Stomach smooth muscle (tissue), 2 donors: ENCODE data around the gene KRT72.

Experiments
- H3K27ac ChIP-seq: one replicate; pipeline ENCODE4 v1.7.0; 2013; ENCODE audit warnings: mild to moderate bottlenecking, low read length, inconsistent platforms
- H3K27me3 ChIP-seq, 2 donors: one replicate each; pipeline ENCODE4 v1.7.0; 2013; ENCODE audit warnings: low read length in 2 of 2; ENCODE audit not compliant: insufficient read depth in 2 of 2, control insufficient read depth in 1 of 2
- H3K36me3 ChIP-seq, 2 donors: one replicate each; pipeline ENCODE4 v1.7.0; 2013; ENCODE audit warnings: low read length in 2 of 2; ENCODE audit not compliant: control insufficient read depth in 2 of 2, insufficient read depth in 2 of 2
- H3K4me1 ChIP-seq: one replicate; pipeline ENCODE4 v1.7.0; 2013; ENCODE audit warnings: low read length; ENCODE audit not compliant: control insufficient read depth, insufficient read depth
- H3K4me3 ChIP-seq, 2 donors: one replicate each; pipeline ENCODE4 v1.7.0; 2013; ENCODE audit warnings: low read length in 2 of 2
- H3K9ac ChIP-seq, 2 donors: one replicate each; pipeline ENCODE4 v1.7.0; 2013; ENCODE audit warnings: low read length in 2 of 2, mild to moderate bottlenecking in 1 of 2
- H3K9me3 ChIP-seq, 2 donors: one replicate each; pipeline ENCODE4 v1.7.0; 2013; ENCODE audit warnings: low read length in 2 of 2; ENCODE audit not compliant: control insufficient read depth in 2 of 2
- donor health status: healthy.
- donor health status: Pancreatic carcinoma.

KRT72 gene

DNA sequence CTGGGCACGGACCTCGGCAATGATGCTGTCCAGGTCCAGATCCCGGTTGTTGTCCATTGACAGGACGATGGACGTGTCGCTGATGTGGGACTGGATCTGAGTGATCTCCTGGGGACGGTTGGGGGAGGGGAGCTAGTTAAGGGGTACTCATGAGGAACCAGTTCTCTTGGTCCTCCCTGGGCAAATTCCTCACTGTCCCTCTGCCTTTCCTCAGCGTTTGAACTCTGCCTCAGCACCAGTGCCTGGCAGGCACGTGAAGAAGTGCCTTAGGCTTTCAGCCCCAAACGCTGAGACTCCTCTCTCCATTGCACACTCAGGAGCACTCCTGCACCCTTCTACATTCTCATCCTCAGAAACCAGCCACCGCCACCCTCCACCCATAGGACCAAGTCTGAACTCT is 9.7 kb downstream of the KRT72 start:
- Histone ChIP-seq H3K9me3 (no peaks in the 10 kb centered on the region), H3K36me3 (no peaks in the 10 kb centered on the region), H3K27ac (no peak overlapping the region), H3K4me1 (no peaks in the 10 kb centered on the region), H3K27me3 (peaks cover 3 to 10% of the 10 kb centered on the region in 2 donors), H3K9ac (no peak overlapping the region), H3K4me3 (no peak overlapping the region)

DNA sequence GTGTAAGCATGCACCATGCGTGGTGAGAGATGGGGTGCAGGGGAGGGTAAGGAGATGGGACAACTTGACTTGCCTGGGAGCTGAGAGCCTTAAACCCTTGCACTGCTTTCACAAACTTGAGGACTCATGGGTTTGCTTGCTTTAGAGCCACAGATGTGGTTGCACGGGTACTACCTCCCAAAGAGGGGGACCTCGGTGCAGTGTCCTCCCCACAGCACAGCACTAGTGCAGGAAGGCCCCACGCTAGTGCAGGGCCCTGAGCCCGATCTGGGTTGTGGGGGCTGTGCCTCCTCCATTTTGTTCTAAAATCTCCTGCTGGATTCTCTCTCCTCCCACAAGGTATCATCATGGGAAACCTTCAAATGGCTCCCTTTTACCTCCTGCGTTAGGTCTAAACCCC is 11.2 kb downstream of the KRT72 start:
- Histone ChIP-seq H3K36me3 (no peaks in the 10 kb centered on the region), H3K27ac (no peak overlapping the region), H3K4me3 (no peak overlapping the region)

DNA sequence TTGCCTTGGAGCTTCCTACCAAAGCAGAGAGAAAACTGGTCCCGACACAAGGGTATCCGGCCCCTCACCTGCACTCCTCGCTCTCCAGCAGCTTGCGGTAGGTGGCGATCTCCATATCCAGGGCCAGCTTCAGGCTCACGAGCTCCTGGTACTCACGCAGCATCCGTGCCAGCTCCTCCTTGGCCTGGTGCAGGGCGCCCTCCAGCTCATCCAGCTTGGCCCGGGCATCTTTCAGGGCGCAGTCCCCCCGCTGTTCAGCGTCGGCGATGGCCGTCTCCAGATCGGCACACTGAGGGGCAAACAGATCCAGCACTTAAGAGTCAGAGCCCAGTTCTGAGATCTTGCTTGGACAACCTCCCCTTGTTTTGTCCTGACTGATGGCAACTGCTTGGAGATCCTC is 13.7 kb downstream of the KRT72 start:
- no peaks in the 10 kb centered on the region for H3K9me3 ChIP-seq
- H3K4me3 ChIP-seq, result no peak overlapping the region
- no peaks in the 10 kb centered on the region for H3K36me3 ChIP-seq
- H3K9ac ChIP-seq, result no peak overlapping the region
- H3K27ac ChIP-seq, result no peak overlapping the region
- no peaks in the 10 kb centered on the region for H3K4me1 ChIP-seq
- H3K27me3 ChIP-seq, result peaks cover 0 to 6% of the 10 kb centered on the region in 2 donors

More for the DNA sequence above, 11.2 kb downstream of the KRT72 start:
- H3K9ac ChIP-seq, result no peak overlapping the region
- peaks cover 3 to 10% of the 10 kb centered on the region in 2 donors for H3K27me3 ChIP-seq
- no peaks in the 10 kb centered on the region for H3K4me1 ChIP-seq
- H3K9me3 ChIP-seq, result no peaks in the 10 kb centered on the region

DNA sequence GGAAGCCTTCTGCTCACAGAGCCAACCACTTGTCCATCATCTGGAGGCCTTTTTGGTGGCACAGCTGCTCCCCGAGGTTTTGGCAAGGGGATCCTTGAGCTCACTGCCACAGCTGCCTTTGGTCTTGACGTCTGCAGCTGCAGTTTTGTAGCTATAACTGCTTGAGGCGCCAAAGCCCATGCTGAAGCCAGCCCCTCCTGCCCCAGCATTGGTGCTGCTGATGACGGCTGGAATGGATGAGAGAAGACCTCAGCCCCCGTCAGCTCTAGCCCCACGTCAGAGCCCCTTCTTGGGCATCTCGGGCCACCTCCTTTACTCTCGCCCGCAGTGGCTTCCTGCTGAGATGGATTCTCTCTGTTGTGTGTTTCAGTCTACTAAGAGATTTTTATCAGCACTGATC is 15.3 kb downstream of the KRT72 start:
- H3K27ac ChIP-seq, result no peak overlapping the region
- no peak overlapping the region for H3K4me3 ChIP-seq
- no peak overlapping the region for H3K9ac ChIP-seq
- no peaks in the 10 kb centered on the region for H3K4me1 ChIP-seq
- no peaks in the 10 kb centered on the region for H3K36me3 ChIP-seq
- H3K27me3 ChIP-seq, result peaks cover 0 to 3% of the 10 kb centered on the region in 2 donors
- H3K9me3 ChIP-seq, result no peaks in the 10 kb centered on the region

DNA sequence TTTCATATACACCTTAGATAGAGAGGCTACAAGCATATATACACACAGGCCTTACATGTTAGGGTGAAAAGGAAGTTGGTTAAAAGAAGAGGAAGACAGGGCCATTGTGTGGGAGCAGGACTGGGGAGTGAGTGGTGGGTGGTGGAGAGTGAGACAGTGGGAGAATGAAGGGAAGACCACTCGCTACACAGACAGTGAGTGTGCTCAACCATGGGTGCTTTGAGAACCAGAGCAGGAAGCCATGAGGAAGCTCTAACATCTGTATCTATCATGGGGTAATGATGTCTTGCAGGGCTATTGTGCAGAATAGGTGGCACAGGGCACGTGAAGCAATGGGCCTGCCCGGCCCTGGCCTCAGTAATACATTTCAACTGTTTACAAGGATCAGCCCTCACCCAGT is 16.2 kb downstream of the KRT72 start:
- H3K4me1 ChIP-seq, result no peaks in the 10 kb centered on the region
- H3K9me3 ChIP-seq, result no peaks in the 10 kb centered on the region
- H3K27me3 ChIP-seq, result no peaks in the 10 kb centered on the region
- no peak overlapping the region for H3K9ac ChIP-seq
- no peak overlapping the region for H3K4me3 ChIP-seq
- no peak overlapping the region for H3K27ac ChIP-seq
- H3K36me3 ChIP-seq, result no peaks in the 10 kb centered on the region

DNA sequence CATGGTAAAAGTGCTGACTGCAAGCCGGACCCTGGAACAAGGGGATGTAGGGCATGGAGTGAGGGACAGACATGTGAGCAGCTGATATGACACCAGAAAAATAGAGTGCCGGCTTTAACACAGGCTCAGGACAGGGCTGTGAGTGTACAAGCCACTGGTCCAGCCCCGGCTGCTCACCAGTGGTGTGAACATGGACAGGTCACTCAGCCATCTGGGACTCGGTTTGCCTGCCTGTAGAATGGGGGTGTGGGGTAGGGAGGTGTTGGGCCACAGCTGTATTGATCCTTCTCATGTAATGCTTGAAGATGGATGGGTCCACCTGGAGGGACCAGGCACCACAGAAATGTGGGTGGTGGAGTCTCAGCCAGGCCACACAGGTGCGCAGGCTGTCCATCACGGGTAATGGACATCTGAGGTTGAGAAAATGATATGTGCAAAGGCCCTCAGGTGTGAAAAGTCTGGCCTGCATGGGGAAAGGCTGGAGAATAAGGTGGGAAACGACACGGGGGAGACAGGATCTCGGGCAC is 17.0 kb downstream of the KRT72 start:
- Histone ChIP-seq H3K4me3 (no peak overlapping the region), H3K27ac (no peak overlapping the region)

DNA sequence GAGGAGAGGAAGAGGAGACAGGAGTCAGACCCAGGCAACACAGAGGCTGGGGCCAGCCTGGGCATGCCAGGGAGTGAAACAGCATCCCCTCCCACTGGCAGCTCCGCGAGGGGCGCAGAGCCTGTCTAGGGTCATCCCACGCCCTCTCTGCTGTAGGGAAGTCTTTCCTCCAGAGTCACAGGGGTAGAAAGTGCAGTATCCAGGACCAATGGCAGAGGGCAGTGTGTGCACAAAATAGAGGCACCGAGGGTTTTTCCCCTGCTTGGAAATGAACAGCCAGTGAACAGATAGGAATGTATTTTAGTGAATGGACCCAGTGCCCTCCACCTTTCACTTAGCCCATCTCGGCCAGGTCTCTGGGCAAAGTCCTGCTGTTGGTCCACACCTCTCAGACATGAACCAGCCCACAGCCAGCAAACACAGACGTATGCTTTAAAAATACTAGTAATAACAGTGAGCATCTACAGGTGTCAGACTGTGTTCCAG is 18.2 kb downstream of the KRT72 start:
- no peaks in the 10 kb centered on the region for H3K27me3 ChIP-seq
- no peak overlapping the region for H3K4me3 ChIP-seq
- no peak overlapping the region for H3K27ac ChIP-seq
- H3K36me3 ChIP-seq, result no peaks in the 10 kb centered on the region
- no peaks in the 10 kb centered on the region for H3K4me1 ChIP-seq
- H3K9me3 ChIP-seq, result no peaks in the 10 kb centered on the region
- H3K9ac ChIP-seq, result no peak overlapping the region

More for the DNA sequence above, 17.0 kb downstream of the KRT72 start:
- Histone ChIP-seq H3K4me1 (no peaks in the 10 kb centered on the region), H3K36me3 (no peaks in the 10 kb centered on the region), H3K27me3 (no peaks in the 10 kb centered on the region), H3K9ac (no peak overlapping the region), H3K9me3 (no peaks in the 10 kb centered on the region)

DNA sequence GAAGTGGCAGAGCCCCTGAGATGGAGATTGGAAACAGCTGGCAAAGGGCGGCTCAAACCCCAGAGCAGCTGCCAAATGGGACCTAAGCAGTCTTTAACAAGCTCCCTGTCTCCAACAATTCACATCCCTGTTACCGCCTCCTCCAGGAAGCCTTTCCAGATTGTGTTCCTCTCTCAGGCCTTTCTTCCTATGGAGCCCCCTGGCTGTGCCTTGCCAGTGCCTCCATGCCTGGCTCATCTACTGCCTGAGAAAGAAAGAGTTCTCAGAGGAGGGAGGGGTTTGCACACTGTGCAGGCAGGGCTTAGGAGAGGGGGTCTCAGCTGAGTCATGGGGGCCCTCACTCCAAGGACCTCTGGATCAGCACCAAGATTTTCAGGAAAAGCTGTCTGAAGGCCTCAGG is 18.8 kb downstream of the KRT72 start:
- H3K4me3 ChIP-seq, result no peak overlapping the region
- no peaks in the 10 kb centered on the region for H3K36me3 ChIP-seq
- H3K27ac ChIP-seq, result no peak overlapping the region
- H3K27me3 ChIP-seq, result no peaks in the 10 kb centered on the region
- no peaks in the 10 kb centered on the region for H3K4me1 ChIP-seq
- H3K9ac ChIP-seq, result no peak overlapping the region
- H3K9me3 ChIP-seq, result no peaks in the 10 kb centered on the region

DNA sequence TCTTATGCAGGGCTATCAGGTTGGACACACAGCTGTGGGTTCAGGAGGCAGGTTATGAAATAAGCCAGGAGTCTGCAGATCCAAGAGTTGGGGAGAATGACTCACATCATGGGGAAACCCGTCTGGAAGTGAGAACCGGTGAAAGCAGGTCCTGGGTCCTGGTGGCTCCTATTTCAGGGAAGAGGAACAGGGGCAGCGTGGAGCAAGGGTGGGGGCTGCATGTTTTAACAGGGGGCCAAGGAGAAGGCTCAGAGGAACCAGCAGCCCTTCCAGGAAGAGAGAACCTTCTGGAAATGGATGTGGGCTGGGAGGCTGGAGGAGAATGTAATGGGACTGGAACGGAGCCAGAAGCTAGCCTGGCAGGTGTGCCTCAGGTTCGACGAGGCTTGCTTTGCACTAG is 19.8 kb downstream of the KRT72 start:
- Histone ChIP-seq H3K9me3 (no peaks in the 10 kb centered on the region), H3K4me3 (no peak overlapping the region), H3K36me3 (no peaks in the 10 kb centered on the region), H3K9ac (no peak overlapping the region), H3K4me1 (no peaks in the 10 kb centered on the region), H3K27me3 (no peaks in the 10 kb centered on the region), H3K27ac (no peak overlapping the region)

DNA sequence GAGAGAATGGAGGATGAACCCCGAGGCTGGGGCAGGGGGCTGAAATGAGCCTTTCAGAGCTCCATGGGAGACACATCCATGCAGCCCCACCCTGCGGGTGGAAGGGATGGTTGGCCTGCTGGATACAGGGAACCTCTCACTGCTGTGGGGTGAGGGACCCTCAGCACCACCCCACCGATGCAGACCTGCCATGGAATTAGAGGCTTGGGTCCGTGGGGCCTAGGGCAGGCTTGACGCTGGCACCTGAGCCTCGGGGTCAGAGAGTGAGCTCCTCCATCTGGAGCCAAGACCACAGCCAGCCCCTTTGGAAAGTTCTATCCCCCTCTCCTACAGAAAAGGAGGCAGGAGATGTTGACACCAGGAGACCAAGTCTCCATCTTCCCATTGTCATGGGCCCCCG is 20.2 kb downstream of the KRT72 start:
- Histone ChIP-seq H3K27me3 (no peaks in the 10 kb centered on the region), H3K4me3 (no peak overlapping the region), H3K9ac (no peak overlapping the region), H3K4me1 (no peaks in the 10 kb centered on the region), H3K27ac (no peak overlapping the region), H3K9me3 (no peaks in the 10 kb centered on the region), H3K36me3 (no peaks in the 10 kb centered on the region)

DNA sequence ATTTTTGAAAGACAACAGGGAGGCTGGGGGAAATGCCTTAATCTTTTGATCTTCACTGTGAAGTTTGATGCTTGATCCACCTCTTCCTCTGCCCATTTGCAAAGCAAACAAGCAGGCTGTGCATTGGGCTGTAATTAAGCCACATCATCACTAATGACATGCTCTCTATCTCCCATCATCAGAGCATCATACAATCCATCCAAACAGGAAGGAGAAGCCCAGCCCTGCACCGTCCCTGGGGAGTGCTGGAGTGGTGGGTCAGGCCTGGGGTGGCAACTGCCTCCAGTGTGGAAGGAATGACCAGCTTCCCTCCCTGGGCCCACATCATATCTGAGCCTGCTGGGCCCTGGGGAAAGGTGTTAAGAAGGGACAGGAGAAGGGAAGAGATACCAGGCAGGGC is 20.8 kb downstream of the KRT72 start:
- H3K9me3 ChIP-seq, result no peaks in the 10 kb centered on the region
- no peaks in the 10 kb centered on the region for H3K36me3 ChIP-seq
- H3K4me1 ChIP-seq, result no peaks in the 10 kb centered on the region
- H3K9ac ChIP-seq, result no peak overlapping the region
- H3K27ac ChIP-seq, result no peak overlapping the region
- H3K27me3 ChIP-seq, result no peaks in the 10 kb centered on the region
- no peak overlapping the region for H3K4me3 ChIP-seq
